B cell (primary cell): Measurements from ENCODE around the gene ZCCHC10.

Experiments
- EZH2 ChIP-seq: IDR thresholded peaks from 2 replicates; pipeline ENCODE4 v1.6.1; 2012; ENCODE audit warnings: borderline replicate concordance, low read depth, mild to moderate bottlenecking, moderate library complexity, low read length; ENCODE audit not compliant: insufficient read depth, poor library complexity, severe bottlenecking
- TF ChIP-seq, protein P1 (sequence below): fragments of 200-600 bp; IDR thresholded peaks from one replicate; pipeline ENCODE4 v1.8.0; 2022; ENCODE audit warnings: antibody characterized with exemption, mild to moderate bottlenecking

DNA sequence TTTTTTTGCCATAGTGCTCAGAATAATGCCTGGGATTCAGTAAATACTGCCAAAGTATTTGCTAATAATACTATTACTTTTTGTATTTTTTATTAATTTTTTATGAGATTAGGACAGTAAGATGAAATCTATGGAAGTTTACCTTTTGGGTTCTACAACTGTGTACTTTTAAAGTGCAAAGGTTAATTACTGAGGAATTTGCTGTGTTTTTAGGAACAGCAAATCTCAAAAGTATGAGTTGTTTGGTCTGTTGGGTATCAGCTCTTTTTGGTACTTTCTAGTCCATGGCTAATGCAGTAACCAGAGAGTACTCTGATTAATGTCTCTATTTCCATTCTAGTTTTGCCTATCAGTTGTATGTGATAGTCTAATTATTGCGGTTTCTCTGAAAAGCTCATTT is 30.5 kb upstream of the ZCCHC10 start:
- TF ChIP-seq, protein P1, sequence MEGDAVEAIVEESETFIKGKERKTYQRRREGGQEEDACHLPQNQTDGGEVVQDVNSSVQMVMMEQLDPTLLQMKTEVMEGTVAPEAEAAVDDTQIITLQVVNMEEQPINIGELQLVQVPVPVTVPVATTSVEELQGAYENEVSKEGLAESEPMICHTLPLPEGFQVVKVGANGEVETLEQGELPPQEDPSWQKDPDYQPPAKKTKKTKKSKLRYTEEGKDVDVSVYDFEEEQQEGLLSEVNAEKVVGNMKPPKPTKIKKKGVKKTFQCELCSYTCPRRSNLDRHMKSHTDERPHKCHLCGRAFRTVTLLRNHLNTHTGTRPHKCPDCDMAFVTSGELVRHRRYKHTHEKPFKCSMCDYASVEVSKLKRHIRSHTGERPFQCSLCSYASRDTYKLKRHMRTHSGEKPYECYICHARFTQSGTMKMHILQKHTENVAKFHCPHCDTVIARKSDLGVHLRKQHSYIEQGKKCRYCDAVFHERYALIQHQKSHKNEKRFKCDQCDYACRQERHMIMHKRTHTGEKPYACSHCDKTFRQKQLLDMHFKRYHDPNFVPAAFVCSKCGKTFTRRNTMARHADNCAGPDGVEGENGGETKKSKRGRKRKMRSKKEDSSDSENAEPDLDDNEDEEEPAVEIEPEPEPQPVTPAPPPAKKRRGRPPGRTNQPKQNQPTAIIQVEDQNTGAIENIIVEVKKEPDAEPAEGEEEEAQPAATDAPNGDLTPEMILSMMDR, result no peak
- TF ChIP-seq EZH2, result no peak
